Aorta (tissue), 5 donors: ENCODE measurements around the gene LYZL1. TPM values are rescaled to one million over a fixed set of nuclear protein-coding genes. Genes with fewer than 3 reads are reported as not detected.
"Not testable (repeated sequence)": the region's sequence is repeated elsewhere in the genome, so short reads cannot be mapped to it uniquely, and the experiment has no call there.

ENCODE experiments used
- ATAC-seq: fragments of 200-7000 bp; cut with Tn5 transposase; one replicate; pipeline ENCODE4 v1.9.1; 2022; ENCODE audit warnings: moderate library complexity; ENCODE audit not compliant: low FRiP score
- DNase-seq, 2 donors: peaks; one replicate each; pipeline ENCODE4 v3.0.0-alpha.2; 2020
- H3K27ac ChIP-seq, 2 donors: one replicate each; pipeline ENCODE4 v1.5.1; 2013; ENCODE audit warnings: low read length in 2 of 2, mild to moderate bottlenecking in 2 of 2, moderate library complexity in 2 of 2, control low read depth in 1 of 2, inconsistent platforms in 1 of 2, low read depth in 1 of 2
- H3K27me3 ChIP-seq, 2 donors: one replicate each; pipeline ENCODE4 v1.6.1; 2013; ENCODE audit warnings: control low read depth in 1 of 2, low read length in 1 of 2, mild to moderate bottlenecking in 1 of 2, moderate library complexity in 1 of 2; ENCODE audit not compliant: insufficient read depth in 2 of 2, control insufficient read depth in 1 of 2
- H3K36me3 ChIP-seq, 2 donors: one replicate each; pipeline ENCODE4 v1.6.1; 2013; ENCODE audit warnings: control low read depth in 1 of 2, low read length in 1 of 2, mild to moderate bottlenecking in 1 of 2; ENCODE audit not compliant: insufficient read depth in 2 of 2, control insufficient read depth in 1 of 2
- H3K4me1 ChIP-seq, 2 donors: one replicate each; pipeline ENCODE4 v1.6.1; 2013; ENCODE audit warnings: low read length in 2 of 2, control low read depth in 1 of 2, mild to moderate bottlenecking in 1 of 2, moderate library complexity in 1 of 2; ENCODE audit not compliant: insufficient read depth in 2 of 2, control insufficient read depth in 1 of 2
- H3K4me3 ChIP-seq, 2 donors: one replicate each; pipeline ENCODE4 v1.5.1; 2013; ENCODE audit warnings: low read length in 2 of 2, control low read depth in 1 of 2, mild to moderate bottlenecking in 1 of 2
- H3K9me3 ChIP-seq: one replicate; pipeline ENCODE4 v1.6.1; 2013; ENCODE audit warnings: mild to moderate bottlenecking, low read length; ENCODE audit not compliant: control insufficient read depth
- WGBS, 2 donors: extraction: QIAGEN DNeasy Blood & Tissue Kit; methylation state at CpG; one replicate each; pipeline ENCODE4 v1.1.7; 2013; 5-methylcytosine and 5-hydroxymethylcytosine counted together
- intact Hi-C, 2 donors: fragments of 100-400 bp; cut with DNase I; formaldehyde crosslinking; loops; one replicate each; pipeline versions ENCODE4 v1.14.2 to v1.15.0; 2022
- polyA plus RNA-seq, 2 donors: library from polyadenylated mRNA; stranded (reverse); fragments of 200-250 nt; gene quantifications; one replicate each; pipeline ENCODE4 v1.2.3, GENCODE V29; 2013
- total RNA-seq, 2 donors: library from RNA; stranded (reverse); fragmentation: NEBNext Ultra II Directional; extraction: Animal tissue kit (Norgen Biotek cat#: 25700); gene quantifications; one replicate each; pipeline ENCODE4 v1.2.1, GENCODE V29; 2021
- donor health status: healthy with polysubstance abuse.
- donor health status: Bipolar disorder and iron deficiency.
- donor health status: DM: no; HTN: no; CAD: no.
- donor health status: DM: no; HTN: no; CAD: no.
- donor health status: DM: yes; HTN: yes; CAD: no.

Gene LYZL1
- total and polyA plus RNA-seq, 4 donors, result not detected

DNA sequence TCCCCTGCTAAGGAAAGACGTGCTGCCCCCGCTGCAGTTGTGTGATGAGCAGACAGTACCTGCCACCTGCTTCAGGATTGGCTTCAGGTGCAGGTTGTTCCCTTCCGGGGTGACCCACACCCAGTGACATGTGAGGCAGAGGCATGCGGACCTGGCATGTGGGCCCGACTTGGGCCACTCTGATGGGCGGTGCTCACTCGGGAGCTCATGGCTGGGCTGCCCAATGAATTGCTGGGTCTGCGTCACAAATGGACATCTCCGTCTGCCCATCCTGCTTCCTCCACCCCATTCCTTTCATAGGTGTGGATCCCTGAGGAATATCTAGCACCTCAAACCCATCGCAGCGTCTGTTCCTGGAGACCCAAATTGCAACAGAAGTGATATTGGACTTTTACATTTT is 19.3 kb downstream of the LYZL1 start:
- H3K4me3 ChIP-seq, ATAC-seq, H3K27ac ChIP-seq, H3K4me1 ChIP-seq, H3K9me3 ChIP-seq, H3K27me3 ChIP-seq, H3K36me3 ChIP-seq, DNase-seq: not testable (repeated sequence)
- WGBS, 2 donors, result 83 to 90% methylated on average over 11 of the region's 11 CpGs
- intact Hi-C loops, result loop anchor here in 1 of 2 donors (10.0 kb wide), 1 partner anchor 163 kb away; no protein-coding TSS in a partner anchor

- H3K36me3 ChIP-seq, result no peaks in the 10 kb centered on the region
- DNase-seq (no peak), ATAC-seq (no peak)
- H3K27ac ChIP-seq, result no peak overlapping the region
- no peaks in the 10 kb centered on the region for H3K9me3 ChIP-seq
- no peaks in the 10 kb centered on the region for H3K4me1 ChIP-seq
- no peak overlapping the region for H3K4me3 ChIP-seq
- intact Hi-C loops, result loop anchor here in 1 of 2 donors (10.0 kb wide), 1 partner anchor 165 kb away; no protein-coding TSS in a partner anchor
- 64 to 97% methylated on average over 3 of the region's 3 CpGs for WGBS, 2 donors
- H3K27me3 ChIP-seq, result no peaks in the 10 kb centered on the region
These were observed 20.6 kb downstream of the LYZL1 start for GRCh38 chr10:29309465-29309864.

GRCh38 chr10:29310463-29310862 is 21.6 kb downstream of the LYZL1 start:
- H3K4me3 ChIP-seq, H3K4me1 ChIP-seq, H3K27me3 ChIP-seq, DNase-seq, ATAC-seq, H3K36me3 ChIP-seq, H3K27ac ChIP-seq, intact Hi-C loops, H3K9me3 ChIP-seq: not testable (repeated sequence)
- 66 to 74% methylated on average over 7 of the region's 7 CpGs for WGBS, 2 donors

GRCh38 chr10:29313071-29313470 is 24.2 kb downstream of the LYZL1 start:
- DNase-seq (no peak), ATAC-seq (no peak)
- Histone ChIP-seq H3K36me3 (no peaks in the 10 kb centered on the region), H3K27ac (no peak overlapping the region), H3K4me3 (no peak overlapping the region), H3K9me3 (no peaks in the 10 kb centered on the region), H3K4me1 (no peaks in the 10 kb centered on the region), H3K27me3 (no peaks in the 10 kb centered on the region)
- WGBS, 2 donors, result 81 to 95% methylated on average over 3 of the region's 3 CpGs
- intact Hi-C loops, result no loop called here

DNA sequence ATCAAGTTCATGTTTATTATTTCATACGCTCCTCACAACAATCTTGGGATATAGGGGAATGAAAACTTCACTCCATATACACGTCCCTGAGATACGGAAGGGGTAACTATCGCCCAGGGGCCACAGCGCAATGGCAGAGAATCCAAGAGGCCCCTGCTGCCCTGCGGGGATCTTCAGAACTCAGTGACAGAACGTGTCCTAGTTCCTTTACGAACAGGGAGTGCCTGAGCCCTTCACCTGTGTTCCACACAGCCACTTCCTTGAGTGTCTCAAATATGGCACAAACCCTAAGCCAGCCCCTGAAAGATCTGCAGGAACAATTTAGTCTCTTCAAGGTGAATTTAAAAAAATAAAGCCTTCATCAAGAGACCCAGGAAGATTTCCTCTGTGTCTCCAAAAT is 25.9 kb downstream of the LYZL1 start:
- Histone ChIP-seq H3K4me3 (no peak overlapping the region), H3K9me3 (no peaks in the 10 kb centered on the region), H3K27ac (no peak overlapping the region), H3K27me3 (no peaks in the 10 kb centered on the region), H3K4me1 (no peaks in the 10 kb centered on the region), H3K36me3 (no peaks in the 10 kb centered on the region)
- intact Hi-C loops, result no loop called here
- DNase-seq (no peak), ATAC-seq (no peak)
- WGBS, 2 donors, result 91 to 98% methylated on average over 8 of the region's 8 CpGs

GRCh38 chr10:29315814-29316213 is 26.9 kb downstream of the LYZL1 start:
- intact Hi-C loops, result no loop called here
- DNase-seq (no peak), ATAC-seq (no peak)
- Histone ChIP-seq H3K9me3 (no peaks in the 10 kb centered on the region), H3K27me3 (no peaks in the 10 kb centered on the region), H3K27ac (no peak overlapping the region), H3K4me1 (no peaks in the 10 kb centered on the region), H3K36me3 (no peaks in the 10 kb centered on the region), H3K4me3 (no peak overlapping the region)
- 95 to 97% methylated on average over 5 of the region's 5 CpGs for WGBS, 2 donors

- no peaks in the 10 kb centered on the region for H3K4me1 ChIP-seq
- no peak for ATAC-seq
- H3K36me3 ChIP-seq, result no peaks in the 10 kb centered on the region
- no peak overlapping the region for H3K4me3 ChIP-seq
- WGBS, 2 donors, result 93 to 96% methylated on average over 8 of the region's 8 CpGs
- no peak for DNase-seq
- H3K27me3 ChIP-seq, result no peaks in the 10 kb centered on the region
- no peak overlapping the region for H3K27ac ChIP-seq
- H3K9me3 ChIP-seq, result no peaks in the 10 kb centered on the region
- intact Hi-C loops, result no loop called here
These were observed 27.6 kb downstream of the LYZL1 start for GRCh38 chr10:29316308-29317026.

GRCh38 chr10:29317027-29317420 is 28.2 kb downstream of the LYZL1 start:
- Histone ChIP-seq H3K4me3 (no peak overlapping the region), H3K4me1 (no peaks in the 10 kb centered on the region), H3K27ac (no peak overlapping the region), H3K27me3 (no peaks in the 10 kb centered on the region), H3K9me3 (no peaks in the 10 kb centered on the region), H3K36me3 (no peaks in the 10 kb centered on the region)
- ATAC-seq, result no peak
- intact Hi-C loops, result no loop called here
- DNase-seq, result no peak
- WGBS, 2 donors, result 92 to 96% methylated on average over 2 of the region's 2 CpGs

DNA sequence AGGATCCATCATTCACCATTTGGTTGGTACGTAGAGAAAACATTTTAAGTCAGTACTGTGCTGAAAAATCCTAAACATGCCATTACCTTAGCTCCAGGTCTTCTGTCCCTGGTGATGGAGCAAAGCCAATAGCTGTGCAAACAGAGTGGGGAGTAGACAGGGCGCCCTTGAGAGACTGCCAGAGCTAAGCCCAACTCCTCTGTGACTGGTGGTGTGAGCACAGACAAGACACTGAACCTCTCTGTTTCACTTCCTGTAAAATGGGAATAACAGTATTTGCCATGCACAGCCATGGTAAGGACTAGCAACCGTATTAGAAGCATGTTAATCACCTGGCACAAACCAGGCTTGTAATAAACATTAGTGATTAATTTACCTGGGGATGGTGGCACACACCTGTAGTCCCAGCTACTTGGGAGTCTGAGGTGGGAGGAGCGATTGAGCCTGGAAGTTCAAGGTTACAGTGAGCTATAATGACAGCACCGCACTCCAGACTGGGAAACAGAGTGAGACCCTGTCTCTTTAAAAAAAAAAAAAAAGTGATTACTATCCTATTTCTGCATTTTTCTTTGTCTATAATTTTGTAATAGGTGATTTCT is 28.7 kb downstream of the LYZL1 start:
- ATAC-seq (no peak), DNase-seq (no peak)

More for the DNA sequence above, 28.7 kb downstream of the LYZL1 start:
- Histone ChIP-seq H3K36me3 (no peaks in the 10 kb centered on the region), H3K4me1 (no peaks in the 10 kb centered on the region), H3K27me3 (no peaks in the 10 kb centered on the region), H3K27ac (no peak overlapping the region), H3K9me3 (no peaks in the 10 kb centered on the region), H3K4me3 (no peak overlapping the region)
- WGBS, 2 donors, result 93 to 94% methylated on average over 5 of the region's 5 CpGs
- intact Hi-C loops, result no loop called here
